CD14-positive monocyte (primary cell): Measurements from ENCODE around the gene TBC1D22A. TPM values are rescaled to one million over a fixed set of nuclear protein-coding genes. Genes with fewer than 3 reads are reported as not detected.

ENCODE experiments used
- DNase-seq, 3 donors: peaks; one replicate each; pipeline ENCODE4 v3.0.0-alpha.2; 2011 to 2022
- H2AFZ ChIP-seq: 2 replicates; pipeline ENCODE4 v1.6.0; 2012; ENCODE audit warnings: mild to moderate bottlenecking, low read depth, low read length, inconsistent platforms; ENCODE audit not compliant: insufficient read depth, poor library complexity, severe bottlenecking
- H3K27ac ChIP-seq, 2 donors: 1 replicate in 1 of 2; 2 replicates in 1 of 2; pipeline ENCODE4 v1.5.1; 2012 to 2013; ENCODE audit warnings: low read length in 2 of 2, control low read depth in 1 of 2, inconsistent platforms in 1 of 2, low read depth in 1 of 2, mild to moderate bottlenecking in 1 of 2
- H3K27me3 ChIP-seq, 2 donors: one replicate each; pipeline versions ENCODE4 v1.6.0 to v1.6.1; 2011 to 2013; ENCODE audit warnings: low read length in 2 of 2; ENCODE audit not compliant: control insufficient read depth in 2 of 2, insufficient read depth in 2 of 2
- H3K36me3 ChIP-seq, 2 donors: replicated peaks in 1 of 2; 1 replicate in 1 of 2; 2 replicates in 1 of 2; pipeline versions ENCODE4 v1.5.1 to v1.6.1; 2012 to 2013; ENCODE audit warnings: low read length in 2 of 2, control low read depth in 1 of 2, inconsistent platforms in 1 of 2, mild to moderate bottlenecking in 1 of 2; ENCODE audit not compliant: insufficient read depth in 2 of 2, control insufficient read depth in 1 of 2
- H3K4me1 ChIP-seq, 2 donors: 1 replicate in 1 of 2; 2 replicates in 1 of 2; pipeline versions ENCODE4 v1.5.1 to v1.6.1; 2012 to 2013; ENCODE audit warnings: low read length in 2 of 2, control low read depth in 1 of 2, inconsistent platforms in 1 of 2, mild to moderate bottlenecking in 1 of 2, moderate library complexity in 1 of 2; ENCODE audit not compliant: insufficient read depth in 2 of 2, control insufficient read depth in 1 of 2
- H3K4me2 ChIP-seq: replicated peaks from 2 replicates; pipeline ENCODE3; 2012; ENCODE audit warnings: low read length, moderate library complexity, mild to moderate bottlenecking; ENCODE audit not compliant: poor library complexity, severe bottlenecking; ENCODE audit errors: extremely low read depth
- H3K4me3 ChIP-seq, 3 experiments: fragments of 200-600 bp in 1 of 3; sonication (generic) in 1 of 3; replicated peaks in 1 of 3; 1 replicate in 2 of 3; 2 replicates in 1 of 3; pipeline ENCODE4 v1.5.1; 2011 to 2013; ENCODE audit warnings: low read length in 3 of 3, mild to moderate bottlenecking in 3 of 3, control low read depth in 2 of 3, low read depth in 2 of 3, inconsistent platforms in 1 of 3, moderate library complexity in 1 of 3
- H3K79me2 ChIP-seq: 2 replicates; pipeline ENCODE4 v1.6.0; 2012; ENCODE audit warnings: mild to moderate bottlenecking, control low read depth, inconsistent platforms, low read length, moderate library complexity; ENCODE audit not compliant: insufficient read depth
- H3K9ac ChIP-seq: 2 replicates; pipeline ENCODE4 v1.6.0; 2017; ENCODE audit warnings: low read length, mild to moderate bottlenecking; ENCODE audit not compliant: insufficient read depth, poor library complexity, severe bottlenecking
- H3K9me3 ChIP-seq, 2 donors: replicated peaks in 1 of 2; 1 replicate in 1 of 2; 2 replicates in 1 of 2; pipeline versions ENCODE4 v1.5.1 to v1.6.1; 2012 to 2013; ENCODE audit warnings: low read length in 2 of 2, control low read depth in 1 of 2; ENCODE audit not compliant: control insufficient read depth in 1 of 2, insufficient read depth in 1 of 2
- H4K20me1 ChIP-seq: 2 replicates; pipeline ENCODE4 v1.6.0; 2012; ENCODE audit warnings: mild to moderate bottlenecking, low read length, control low read depth, moderate library complexity; ENCODE audit not compliant: insufficient read depth
- H3K27ac Mint-ChIP-seq, 7 donors: one replicate each; pipeline ENCODE4 v1.8.0; 2020; ENCODE audit warnings: mild to moderate bottlenecking in 7 of 7, mixed read lengths in 7 of 7, moderate library complexity in 6 of 7, inconsistent platforms in 2 of 7
- H3K27me3 Mint-ChIP-seq, 3 donors: one replicate each; pipeline ENCODE4 v1.8.0; 2021 to 2022; ENCODE audit warnings: low read depth in 3 of 3, mild to moderate bottlenecking in 3 of 3, mixed read lengths in 3 of 3, moderate library complexity in 3 of 3, inconsistent platforms in 1 of 3
- H3K36me3 Mint-ChIP-seq, 2 donors: one replicate each; pipeline ENCODE4 v1.8.0; 2020; ENCODE audit warnings: mixed read lengths in 2 of 2, inconsistent platforms in 1 of 2, mild to moderate bottlenecking in 1 of 2
- H3K4me1 Mint-ChIP-seq: one replicate; pipeline ENCODE4 v1.8.0; 2020; ENCODE audit warnings: mild to moderate bottlenecking, mixed read lengths
- H3K4me3 Mint-ChIP-seq, 2 donors: one replicate each; pipeline ENCODE4 v1.8.0; 2020; ENCODE audit warnings: mild to moderate bottlenecking in 2 of 2, mixed read lengths in 2 of 2, moderate library complexity in 1 of 2
- H3K9me3 Mint-ChIP-seq, 7 donors: one replicate each; pipeline ENCODE4 v1.8.0; 2020 to 2022; ENCODE audit warnings: mixed read lengths in 7 of 7, mild to moderate bottlenecking in 6 of 7, moderate library complexity in 6 of 7, inconsistent platforms in 2 of 7
- WGBS: methylation state at CpG from one replicate; pipeline ENCODE4 v1.1.5; 2013; ENCODE audit warnings: missing lambda C conversion rate; ENCODE audit not compliant: insufficient coverage; 5-methylcytosine and 5-hydroxymethylcytosine counted together
- intact Hi-C, 2 donors: fragments of 100-400 bp; cut with micrococcal nuclease; formaldehyde crosslinking; loops; one replicate each; pipeline versions ENCODE4 v1.15.0 to v1.15.1; 2023
- polyA plus RNA-seq, 3 donors: library from polyadenylated mRNA; depleted of rRNA in 1 of 3; unstranded in 2 of 3; stranded (reverse) in 1 of 3; fragments of 300-500 nt in 2 of 3; fragments of >200 nt in 1 of 3; fragmentation: Illumina TruSeq in 2 of 3; gene quantifications; 1 replicate in 2 of 3; 2 replicates in 1 of 3; pipeline ENCODE4 v1.2.3, GENCODE V29; 2012 to 2021
- TF ChIP-seq, protein P1 (sequence below): fragments of 200-600 bp; IDR thresholded peaks from one replicate; pipeline ENCODE4 v1.8.0; 2022; ENCODE audit warnings: antibody characterized with exemption, mild to moderate bottlenecking

TBC1D22A gene
- polyA plus RNA-seq, 3 donors = 25.9 to 36.2 (median 29.5) TPM

DNA sequence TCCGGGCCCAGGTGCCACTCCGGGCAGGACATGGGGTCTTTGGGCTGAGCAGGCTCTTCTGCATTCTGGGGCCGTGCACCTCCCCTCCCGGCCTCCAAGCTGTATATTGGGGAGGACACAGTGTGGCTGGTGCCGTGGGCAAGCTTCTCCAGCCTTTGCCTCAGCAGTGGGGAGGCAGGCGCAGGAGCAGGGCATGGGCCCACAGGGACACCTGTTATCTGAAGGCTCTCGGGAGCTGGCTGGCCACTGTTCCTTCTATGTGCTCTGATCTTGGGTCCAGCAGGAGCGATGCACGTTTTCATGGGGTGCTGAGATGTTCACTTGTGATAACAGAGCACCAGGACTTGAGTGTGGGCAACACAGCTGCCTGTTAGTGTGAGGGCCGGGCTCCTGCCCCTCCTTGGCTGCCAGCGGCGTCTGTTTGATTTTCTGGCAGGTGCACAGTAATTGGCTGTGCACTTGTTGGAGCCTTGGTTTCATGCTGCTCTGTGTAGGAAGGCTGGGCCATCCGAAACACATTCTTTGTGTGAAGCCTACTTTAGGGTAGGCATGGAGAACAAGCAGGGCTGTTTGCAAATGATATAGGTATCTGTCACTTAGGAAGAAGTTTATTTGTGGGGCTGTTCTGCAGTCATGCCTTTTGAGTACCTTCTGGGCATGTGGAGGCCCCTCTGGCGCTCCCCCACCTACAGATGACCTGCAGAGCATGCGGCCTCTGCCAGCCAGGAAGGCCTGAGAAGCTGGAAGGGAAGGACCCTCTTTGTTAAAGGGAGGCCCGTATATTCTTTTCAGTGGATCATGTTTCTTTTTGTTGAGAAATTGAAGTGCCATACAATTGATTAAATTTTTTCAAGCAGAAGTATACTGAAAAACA, 201.5 kb downstream of the TBC1D22A start:
- H3K4me3 Mint-ChIP-seq = no peak overlapping the region

DNA sequence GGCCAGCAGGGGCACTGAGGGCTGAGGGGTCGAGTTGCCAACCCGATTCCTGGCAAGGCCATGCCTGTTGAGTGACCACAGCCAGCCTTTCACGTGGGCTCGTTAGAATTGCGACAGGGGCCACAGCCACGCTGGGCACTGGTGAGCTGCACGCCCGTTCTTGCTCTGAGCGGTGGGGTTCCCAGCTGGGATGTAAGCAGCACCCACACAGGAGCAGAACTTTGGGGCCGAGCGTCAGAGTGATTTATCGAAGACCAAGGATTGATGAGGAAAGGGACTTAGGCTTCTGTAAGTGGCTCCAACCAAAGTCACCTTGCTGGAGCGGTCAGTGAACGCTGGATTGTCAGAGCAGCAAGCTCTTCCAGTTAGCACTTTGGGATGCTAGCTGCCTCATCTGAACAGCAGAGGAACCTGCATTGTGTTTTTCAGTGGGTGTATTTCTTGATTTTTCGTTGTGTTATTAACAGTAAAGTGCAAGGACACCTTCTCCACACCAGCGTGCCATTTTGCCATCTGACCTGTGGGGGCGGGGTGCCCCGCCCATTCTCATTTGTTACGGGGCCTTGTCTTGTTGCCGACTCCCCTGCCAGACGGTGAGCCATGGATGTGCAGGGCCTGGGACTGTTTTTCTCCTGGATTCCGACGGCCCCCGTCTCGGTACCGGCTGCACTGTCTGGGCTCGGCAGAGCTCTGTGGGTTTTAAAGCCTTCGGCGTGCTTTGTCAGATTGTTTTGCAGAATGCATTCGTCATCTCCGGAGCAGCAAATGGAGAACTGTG, 202.5 kb downstream of the TBC1D22A start:
- Histone ChIP-seq H3K27ac (no peak overlapping the region), H2AFZ (no peak overlapping the region), H3K79me2 (no peaks in the 10 kb centered on the region), H4K20me1 (peaks cover 99% of the 10 kb centered on the region), H3K4me1 (peaks cover 0 to 2% of the 10 kb centered on the region in 2 donors), H3K36me3 (peaks cover 4 to 13% of the 10 kb centered on the region in 2 donors), H3K9ac (no peak overlapping the region), H3K27me3 (no peaks in the 10 kb centered on the region), H3K9me3 (no peaks in the 10 kb centered on the region), H3K4me2 (no peak overlapping the region), H3K4me3 (no peak overlapping the region)
- Mint-ChIP-seq H3K4me1 (peaks cover 18% of the 10 kb centered on the region), H3K27ac (peak overlapping the region in 3 of 7 donors; percentile 15 to 72 (median 49)), H3K36me3 (peaks cover 25 to 28% of the 10 kb centered on the region in 2 donors), H3K27me3 (peaks cover 0 to 2% (median 0%) of the 10 kb centered on the region in 3 donors), H3K9me3 (no peaks in the 10 kb centered on the region), H3K4me3 (no peak overlapping the region)
- TF ChIP-seq, protein P1, sequence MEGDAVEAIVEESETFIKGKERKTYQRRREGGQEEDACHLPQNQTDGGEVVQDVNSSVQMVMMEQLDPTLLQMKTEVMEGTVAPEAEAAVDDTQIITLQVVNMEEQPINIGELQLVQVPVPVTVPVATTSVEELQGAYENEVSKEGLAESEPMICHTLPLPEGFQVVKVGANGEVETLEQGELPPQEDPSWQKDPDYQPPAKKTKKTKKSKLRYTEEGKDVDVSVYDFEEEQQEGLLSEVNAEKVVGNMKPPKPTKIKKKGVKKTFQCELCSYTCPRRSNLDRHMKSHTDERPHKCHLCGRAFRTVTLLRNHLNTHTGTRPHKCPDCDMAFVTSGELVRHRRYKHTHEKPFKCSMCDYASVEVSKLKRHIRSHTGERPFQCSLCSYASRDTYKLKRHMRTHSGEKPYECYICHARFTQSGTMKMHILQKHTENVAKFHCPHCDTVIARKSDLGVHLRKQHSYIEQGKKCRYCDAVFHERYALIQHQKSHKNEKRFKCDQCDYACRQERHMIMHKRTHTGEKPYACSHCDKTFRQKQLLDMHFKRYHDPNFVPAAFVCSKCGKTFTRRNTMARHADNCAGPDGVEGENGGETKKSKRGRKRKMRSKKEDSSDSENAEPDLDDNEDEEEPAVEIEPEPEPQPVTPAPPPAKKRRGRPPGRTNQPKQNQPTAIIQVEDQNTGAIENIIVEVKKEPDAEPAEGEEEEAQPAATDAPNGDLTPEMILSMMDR = no peak
- intact Hi-C loops = no loop called here
- DNase-seq = no peak
- WGBS = 90% methylated on average over 26 of the region's 31 CpGs

More for the DNA sequence above, 201.5 kb downstream of the TBC1D22A start:
- H3K9ac ChIP-seq = no peak overlapping the region
- peaks cover 18% of the 10 kb centered on the region for H3K4me1 Mint-ChIP-seq
- H3K79me2 ChIP-seq = no peaks in the 10 kb centered on the region
- no peaks in the 10 kb centered on the region for H3K27me3 ChIP-seq
- DNase-seq = no peak
- no peaks in the 10 kb centered on the region for H3K9me3 Mint-ChIP-seq
- H3K27ac ChIP-seq = no peak overlapping the region
- no peak overlapping the region for H3K4me3 ChIP-seq
- TF ChIP-seq, protein P1 = no peak
- peaks cover 0 to 2% of the 10 kb centered on the region in 2 donors for H3K4me1 ChIP-seq
- no peak overlapping the region for H3K4me2 ChIP-seq
- H2AFZ ChIP-seq = no peak overlapping the region
- H4K20me1 ChIP-seq = peaks cover 99% of the 10 kb centered on the region
- H3K36me3 Mint-ChIP-seq = peaks cover 27 to 30% of the 10 kb centered on the region in 2 donors
- 97% methylated on average over 12 of the region's 16 CpGs for WGBS
- peak overlapping the region in 3 of 7 donors; percentile 9 to 78 (median 22) for H3K27ac Mint-ChIP-seq
- no peaks in the 10 kb centered on the region for H3K9me3 ChIP-seq
- intact Hi-C loops = no loop called here
- peaks cover 4 to 17% of the 10 kb centered on the region in 2 donors for H3K36me3 ChIP-seq
- H3K27me3 Mint-ChIP-seq = peaks cover 0 to 2% (median 0%) of the 10 kb centered on the region in 3 donors
